ENCODE results near the gene PAN2. TPM values are rescaled to one million over a fixed set of nuclear protein-coding genes. Genes with fewer than 3 reads are reported as not detected.

The PAN2 gene, protein sequence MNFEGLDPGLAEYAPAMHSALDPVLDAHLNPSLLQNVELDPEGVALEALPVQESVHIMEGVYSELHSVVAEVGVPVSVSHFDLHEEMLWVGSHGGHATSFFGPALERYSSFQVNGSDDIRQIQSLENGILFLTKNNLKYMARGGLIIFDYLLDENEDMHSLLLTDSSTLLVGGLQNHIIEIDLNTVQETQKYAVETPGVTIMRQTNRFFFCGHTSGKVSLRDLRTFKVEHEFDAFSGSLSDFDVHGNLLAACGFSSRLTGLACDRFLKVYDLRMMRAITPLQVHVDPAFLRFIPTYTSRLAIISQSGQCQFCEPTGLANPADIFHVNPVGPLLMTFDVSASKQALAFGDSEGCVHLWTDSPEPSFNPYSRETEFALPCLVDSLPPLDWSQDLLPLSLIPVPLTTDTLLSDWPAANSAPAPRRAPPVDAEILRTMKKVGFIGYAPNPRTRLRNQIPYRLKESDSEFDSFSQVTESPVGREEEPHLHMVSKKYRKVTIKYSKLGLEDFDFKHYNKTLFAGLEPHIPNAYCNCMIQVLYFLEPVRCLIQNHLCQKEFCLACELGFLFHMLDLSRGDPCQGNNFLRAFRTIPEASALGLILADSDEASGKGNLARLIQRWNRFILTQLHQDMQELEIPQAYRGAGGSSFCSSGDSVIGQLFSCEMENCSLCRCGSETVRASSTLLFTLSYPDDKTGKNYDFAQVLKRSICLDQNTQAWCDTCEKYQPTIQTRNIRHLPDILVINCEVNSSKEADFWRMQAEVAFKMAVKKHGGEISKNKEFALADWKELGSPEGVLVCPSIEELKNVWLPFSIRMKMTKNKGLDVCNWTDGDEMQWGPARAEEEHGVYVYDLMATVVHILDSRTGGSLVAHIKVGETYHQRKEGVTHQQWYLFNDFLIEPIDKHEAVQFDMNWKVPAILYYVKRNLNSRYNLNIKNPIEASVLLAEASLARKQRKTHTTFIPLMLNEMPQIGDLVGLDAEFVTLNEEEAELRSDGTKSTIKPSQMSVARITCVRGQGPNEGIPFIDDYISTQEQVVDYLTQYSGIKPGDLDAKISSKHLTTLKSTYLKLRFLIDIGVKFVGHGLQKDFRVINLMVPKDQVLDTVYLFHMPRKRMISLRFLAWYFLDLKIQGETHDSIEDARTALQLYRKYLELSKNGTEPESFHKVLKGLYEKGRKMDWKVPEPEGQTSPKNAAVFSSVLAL
- total RNA-seq = 10 to 100 TPM; 29.4 to 40.7 TPM
- long read RNA-seq, donor 1, partial matches to known transcripts = 2 of 4 reads
- long read RNA-seq, donor 1, other reads (novel, unspliced or antisense) = 2 of 4 reads
- long read RNA-seq, donor 2, partial matches to known transcripts = 0 of 4 reads
- long read RNA-seq, donor 2, other reads (novel, unspliced or antisense) = 3 of 4 reads

- intact Hi-C loops (cut with DNase I) = no loop called here
- DNase-seq (ENCODE audit: low spot score) = peak; percentile 98
Measured at GRCh38 chr12:56333679-56334489, at the start of gene PAN2. Gene PAN2, minus strand, starts transcription at chr12:56334000. Its CDS starts 906 bp downstream, at chr12:56333094.

- intact Hi-C loops (cut with DNase I) = no loop called here
- no peak for DNase-seq (ENCODE audit: low spot score)
Measured at GRCh38 chr12:56382611-56383010, 48.8 kb upstream of the PAN2 start.

GRCh38 chr12:56377989-56378316 lies 44.2 kb upstream of the PAN2 start:
- intact Hi-C loops (cut with DNase I) = loop anchor here in 1 of 2 donors (10.0 kb wide), 1 partner anchor 87 kb away; the partner anchor contains the start of gene SPRYD4
- no peak for DNase-seq (ENCODE audit: low spot score)

- intact Hi-C loops (cut with DNase I) = loop anchor here in 1 of 2 donors (10.0 kb wide), 1 partner anchor 87 kb away; the partner anchor contains the start of gene SPRYD4
- no peak for DNase-seq (ENCODE audit: low spot score)
Measured at GRCh38 chr12:56377310-56377988, 43.6 kb upstream of the PAN2 start.

GRCh38 chr12:56375598-56376434 lies 42.0 kb upstream of the PAN2 start:
- intact Hi-C loops (cut with DNase I) = loop anchor here in 1 of 2 donors (10.0 kb wide), 1 partner anchor 89 kb away; the partner anchor contains the start of gene SPRYD4

DNA sequence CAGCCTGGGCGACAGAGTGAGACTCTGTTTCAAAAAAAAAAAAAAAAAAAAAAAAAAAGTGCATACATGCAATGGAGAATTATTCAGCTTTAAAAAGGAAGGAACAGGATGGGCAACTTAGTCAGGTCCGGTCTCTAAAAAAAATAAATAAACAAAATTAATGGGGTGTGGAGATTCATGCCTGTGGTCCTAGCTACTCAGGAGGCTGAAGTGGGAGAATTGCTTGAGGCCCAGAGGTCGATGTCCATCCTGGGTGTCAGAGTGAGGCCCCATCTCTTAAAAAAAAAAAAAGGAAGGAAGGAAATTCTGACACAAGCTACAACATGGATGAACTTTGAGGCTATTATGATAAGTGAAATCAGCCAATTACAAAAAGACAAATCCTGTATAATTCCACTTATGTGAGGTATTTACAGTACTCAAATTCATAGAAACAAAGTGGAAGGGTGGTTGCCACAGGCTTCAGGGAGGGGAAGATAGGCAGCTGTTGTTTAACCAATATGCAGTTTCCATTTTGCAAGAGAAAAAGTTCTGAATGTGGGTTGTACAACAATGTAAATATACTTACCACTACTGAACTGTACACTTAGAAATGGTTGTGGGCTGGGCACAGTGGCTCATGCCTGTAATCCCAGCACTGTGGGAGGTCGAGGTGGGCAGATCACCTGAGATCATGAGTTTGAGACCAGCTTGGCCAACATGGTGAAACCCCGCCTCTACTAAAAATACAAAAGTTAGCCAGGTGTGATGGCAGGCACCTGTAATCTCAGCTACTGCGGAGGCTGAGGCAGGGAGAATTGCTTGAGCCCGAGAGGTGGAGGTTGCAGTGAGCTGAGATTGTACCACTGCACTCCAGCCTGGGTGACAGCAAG lies 41.2 kb upstream of the PAN2 start:
- intact Hi-C loops (cut with DNase I) = loop anchor here in 1 of 2 donors (10.0 kb wide), 1 partner anchor 90 kb away; the partner anchor contains the start of gene SPRYD4

More at GRCh38 chr12:56375598-56376434, 42.0 kb upstream of the PAN2 start:
- DNase-seq (ENCODE audit: low spot score) = no peak

GRCh38 chr12:56373515-56373914 lies 39.7 kb upstream of the PAN2 start:
- intact Hi-C loops (cut with DNase I) = loop anchor here in 1 of 2 donors (10.0 kb wide), 1 partner anchor 91 kb away; the partner anchor contains the start of gene SPRYD4
- DNase-seq (ENCODE audit: low spot score) = no peak

More for the DNA sequence above, 41.2 kb upstream of the PAN2 start:
- no peak for DNase-seq (ENCODE audit: low spot score)

- intact Hi-C loops (cut with DNase I) = no loop called here
- DNase-seq (ENCODE audit: low spot score) = no peak
Measured at GRCh38 chr12:56366948-56367347, 33.1 kb upstream of the PAN2 start.

GRCh38 chr12:56362130-56363059 lies 28.6 kb upstream of the PAN2 start, which contains the start of gene APOF:
Gene APOF, minus strand, starts transcription at chr12:56362857. Its CDS starts 112 bp downstream, at chr12:56362745.
- no peak for DNase-seq (ENCODE audit: low spot score)
- intact Hi-C loops (cut with DNase I) = no loop called here

DNA sequence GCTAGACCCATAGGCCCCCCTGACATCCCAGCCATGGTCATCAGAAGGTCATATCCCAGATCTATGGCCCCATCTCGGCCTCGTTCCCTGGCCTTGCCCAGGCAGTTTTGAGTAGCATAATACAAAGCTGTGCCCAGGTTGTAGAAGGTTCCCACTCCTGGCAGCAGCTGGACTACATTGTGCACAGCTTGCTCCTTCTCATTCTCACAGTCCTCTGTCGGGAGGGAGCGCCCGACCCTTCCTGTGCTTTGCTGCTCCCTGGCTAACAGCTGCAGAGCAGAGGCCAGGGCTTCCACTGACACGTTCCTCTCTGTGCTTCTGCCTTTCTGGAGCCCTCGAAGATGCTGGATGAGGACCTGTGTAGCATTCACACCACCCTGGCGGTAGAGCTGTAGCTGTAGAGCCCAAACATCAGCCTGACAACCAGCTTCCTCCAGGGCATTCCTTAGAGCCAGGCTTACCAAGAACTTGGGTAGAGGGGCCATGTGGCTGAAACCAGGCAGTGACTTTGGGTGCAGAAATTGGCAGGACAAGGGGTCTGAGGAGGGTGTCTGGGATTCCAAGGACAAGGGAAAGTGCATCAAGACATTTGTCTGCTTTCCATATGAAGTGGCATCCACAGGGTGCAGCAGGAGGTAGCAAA lies 27.8 kb upstream of the PAN2 start:
- DNase-seq (ENCODE audit: low spot score) = no peak
- intact Hi-C loops (cut with DNase I) = no loop called here

GRCh38 chr12:56359851-56360767 lies 26.3 kb upstream of the PAN2 start, which contains the start of gene STAT2:
Gene STAT2, minus strand, starts transcription at chr12:56360107. Its CDS starts 3,536 bp downstream, at chr12:56356571.
- intact Hi-C loops (cut with DNase I) = loop anchor here in 1 of 2 donors (10.0 kb wide), 1 partner anchor 95 kb away; the partner anchor contains the start of gene MIP
- peak; percentile 100 for DNase-seq (ENCODE audit: low spot score)

DNA sequence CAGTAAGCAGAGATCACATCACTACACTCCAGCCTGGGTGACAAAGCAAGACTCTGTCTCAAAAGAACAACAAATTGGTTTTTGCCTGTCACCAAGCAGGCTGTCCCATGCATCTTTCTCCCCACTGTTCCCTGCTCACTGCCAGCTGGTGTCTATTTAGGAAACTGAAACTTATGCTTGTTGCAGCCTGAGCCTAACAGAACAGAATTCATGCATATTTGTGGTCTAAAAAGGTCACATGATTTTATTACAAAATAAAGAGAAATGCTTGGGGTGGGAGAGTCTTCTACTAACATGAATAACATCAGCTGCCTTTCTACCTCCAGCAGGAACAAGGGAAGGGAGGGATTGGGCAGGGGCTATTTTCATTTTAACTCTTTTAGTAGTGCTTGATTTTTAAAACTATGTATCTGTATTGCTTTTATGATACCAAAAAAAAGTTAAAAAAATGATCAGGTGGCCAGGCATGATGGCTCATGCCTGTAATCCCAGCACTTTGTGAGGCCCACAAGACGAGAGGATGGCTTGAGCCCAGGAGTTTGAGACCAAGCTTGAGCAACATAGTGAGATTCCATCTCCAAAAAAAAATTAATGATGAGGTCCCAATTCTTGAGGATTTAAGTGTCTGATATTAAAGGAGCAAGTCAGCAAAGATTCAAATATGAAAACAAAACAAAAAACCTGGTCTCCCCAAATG lies 25.2 kb upstream of the PAN2 start:
- intact Hi-C loops (cut with DNase I) = loop anchor here in 1 of 2 donors (10.0 kb wide), 1 partner anchor 96 kb away; the partner anchor contains the start of gene MIP
- DNase-seq (ENCODE audit: low spot score) = no peak

All from posterior vena cava (tissue), 2 donors.